ENCODE measurements around the gene MINDY4.

Gene MINDY4

GRCh38 chr7:30897770-30898169, 126.6 kb downstream of the MINDY4 start:
- TF ChIP-seq CTCF (IDR thresholded peaks at IDR 0.05; ENCODE audit: low read depth, low read length, missing control alignments): no peak
- in situ Hi-C loops (cut with HindIII; ENCODE audit: low pct_ligation_motif_present, low sequenced_read_pairs): no loop called here
- DNase-seq: no peak
- H3K27ac ChIP-seq: no peak overlapping the region
- H3K36me3 ChIP-seq (replicated peaks): no peaks in the 10 kb centered on the region
- H3K27me3 ChIP-seq (replicated peaks): peaks cover 3% of the 10 kb centered on the region
- no peak overlapping the region for H3K4me3 ChIP-seq (ENCODE audit: low read depth, low read length)

GRCh38 chr7:30898411-30898810, 127.2 kb downstream of the MINDY4 start:
- Histone ChIP-seq H3K36me3 (replicated peaks) (no peaks in the 10 kb centered on the region), H3K27me3 (replicated peaks) (peaks cover 3% of the 10 kb centered on the region), H3K4me3 (ENCODE audit: low read depth, low read length) (no peak overlapping the region), H3K27ac (no peak overlapping the region)
- in situ Hi-C loops (cut with HindIII; ENCODE audit: low pct_ligation_motif_present, low sequenced_read_pairs): no loop called here
- DNase-seq: no peak
- TF ChIP-seq CTCF (IDR thresholded peaks at IDR 0.05; ENCODE audit: low read depth, low read length, missing control alignments): no peak

GRCh38 chr7:30899066-30899465, 127.8 kb downstream of the MINDY4 start:
- in situ Hi-C loops (cut with HindIII; ENCODE audit: low pct_ligation_motif_present, low sequenced_read_pairs): no loop called here
- no peak for TF ChIP-seq CTCF (IDR thresholded peaks at IDR 0.05; ENCODE audit: low read depth, low read length, missing control alignments)
- Histone ChIP-seq H3K27ac (no peak overlapping the region), H3K27me3 (replicated peaks) (peaks cover 3% of the 10 kb centered on the region), H3K36me3 (replicated peaks) (no peaks in the 10 kb centered on the region), H3K4me3 (ENCODE audit: low read depth, low read length) (no peak overlapping the region)
- DNase-seq: no peak

- no peak for TF ChIP-seq CTCF (IDR thresholded peaks at IDR 0.05; ENCODE audit: low read depth, low read length, missing control alignments)
- no peaks in the 10 kb centered on the region for H3K36me3 ChIP-seq (replicated peaks)
- H3K27me3 ChIP-seq (replicated peaks): peaks cover 3% of the 10 kb centered on the region
- in situ Hi-C loops (cut with HindIII; ENCODE audit: low pct_ligation_motif_present, low sequenced_read_pairs): no loop called here
- DNase-seq: no peak
- H3K27ac ChIP-seq: no peak overlapping the region
- no peak overlapping the region for H3K4me3 ChIP-seq (ENCODE audit: low read depth, low read length)
Observed at GRCh38 chr7:30899630-30900029, 128.4 kb downstream of the MINDY4 start.

GRCh38 chr7:30900053-30900452, 128.8 kb downstream of the MINDY4 start:
- Histone ChIP-seq H3K27ac (no peak overlapping the region), H3K27me3 (replicated peaks) (peaks cover 3% of the 10 kb centered on the region), H3K4me3 (ENCODE audit: low read depth, low read length) (no peak overlapping the region), H3K36me3 (replicated peaks) (no peaks in the 10 kb centered on the region)
- DNase-seq: no peak
- no peak for TF ChIP-seq CTCF (IDR thresholded peaks at IDR 0.05; ENCODE audit: low read depth, low read length, missing control alignments)
- in situ Hi-C loops (cut with HindIII; ENCODE audit: low pct_ligation_motif_present, low sequenced_read_pairs): no loop called here

GRCh38 chr7:30900803-30901362, 129.7 kb downstream of the MINDY4 start:
- TF ChIP-seq CTCF (IDR thresholded peaks at IDR 0.05; ENCODE audit: low read depth, low read length, missing control alignments): no peak
- H3K4me3 ChIP-seq (ENCODE audit: low read depth, low read length): no peak overlapping the region
- peaks cover 3% of the 10 kb centered on the region for H3K27me3 ChIP-seq (replicated peaks)
- DNase-seq: no peak
- no peaks in the 10 kb centered on the region for H3K36me3 ChIP-seq (replicated peaks)
- in situ Hi-C loops (cut with HindIII; ENCODE audit: low pct_ligation_motif_present, low sequenced_read_pairs): no loop called here
- no peak overlapping the region for H3K27ac ChIP-seq
